Parathyroid adenoma (tissue), 2 donors: ENCODE measurements around the gene HOXB8.

Experiments used
- H2AFZ ChIP-seq: fragments of 300-600 bp; sonication (generic); one replicate; pipeline ENCODE4 v1.7.0; 2017; ENCODE audit warnings: antibody characterized with exemption, mild to moderate bottlenecking
- H3K27ac ChIP-seq: fragments of 300-600 bp; sonication (generic); one replicate; pipeline ENCODE4 v1.7.0; 2017
- H3K27me3 ChIP-seq: fragments of 300-600 bp; sonication (generic); one replicate; pipeline ENCODE4 v1.7.0; 2017; ENCODE audit warnings: low read length; ENCODE audit not compliant: control insufficient read depth, insufficient read depth
- H3K36me3 ChIP-seq: fragments of 300-600 bp; sonication (generic); one replicate; pipeline ENCODE4 v1.7.0; 2017; ENCODE audit warnings: low read length; ENCODE audit not compliant: control insufficient read depth, insufficient read depth
- H3K4me1 ChIP-seq: fragments of 300-600 bp; sonication (generic); one replicate; pipeline ENCODE4 v1.7.0; 2017; ENCODE audit warnings: control low read depth
- H3K4me2 ChIP-seq: fragments of 300-600 bp; sonication (generic); one replicate; pipeline ENCODE4 v1.7.0; 2017; ENCODE audit warnings: low read length
- H3K4me3 ChIP-seq: fragments of 300-600 bp; sonication (generic); one replicate; pipeline ENCODE4 v1.7.0; 2017; ENCODE audit warnings: low read depth, low read length
- H3K79me2 ChIP-seq: fragments of 300-600 bp; sonication (generic); one replicate; pipeline ENCODE4 v1.7.0; 2017; ENCODE audit warnings: control low read depth
- H3K9ac ChIP-seq: fragments of 300-600 bp; sonication (generic); one replicate; pipeline ENCODE4 v1.7.0; 2017; ENCODE audit warnings: mild to moderate bottlenecking
- H3K9me3 ChIP-seq: fragments of 300-600 bp; sonication (generic); one replicate; pipeline ENCODE4 v1.7.0; 2017; ENCODE audit warnings: low read length; ENCODE audit not compliant: control insufficient read depth
- TF ChIP-seq, protein P1 (sequence below): fragments of 300-600 bp; sonication (generic); IDR thresholded peaks from one replicate; pipeline ENCODE4 v1.7.0; 2017; ENCODE audit warnings: antibody characterized with exemption, mild to moderate bottlenecking
- donor health status: primary hyperparathyroidism.

The HOXB8 gene

DNA sequence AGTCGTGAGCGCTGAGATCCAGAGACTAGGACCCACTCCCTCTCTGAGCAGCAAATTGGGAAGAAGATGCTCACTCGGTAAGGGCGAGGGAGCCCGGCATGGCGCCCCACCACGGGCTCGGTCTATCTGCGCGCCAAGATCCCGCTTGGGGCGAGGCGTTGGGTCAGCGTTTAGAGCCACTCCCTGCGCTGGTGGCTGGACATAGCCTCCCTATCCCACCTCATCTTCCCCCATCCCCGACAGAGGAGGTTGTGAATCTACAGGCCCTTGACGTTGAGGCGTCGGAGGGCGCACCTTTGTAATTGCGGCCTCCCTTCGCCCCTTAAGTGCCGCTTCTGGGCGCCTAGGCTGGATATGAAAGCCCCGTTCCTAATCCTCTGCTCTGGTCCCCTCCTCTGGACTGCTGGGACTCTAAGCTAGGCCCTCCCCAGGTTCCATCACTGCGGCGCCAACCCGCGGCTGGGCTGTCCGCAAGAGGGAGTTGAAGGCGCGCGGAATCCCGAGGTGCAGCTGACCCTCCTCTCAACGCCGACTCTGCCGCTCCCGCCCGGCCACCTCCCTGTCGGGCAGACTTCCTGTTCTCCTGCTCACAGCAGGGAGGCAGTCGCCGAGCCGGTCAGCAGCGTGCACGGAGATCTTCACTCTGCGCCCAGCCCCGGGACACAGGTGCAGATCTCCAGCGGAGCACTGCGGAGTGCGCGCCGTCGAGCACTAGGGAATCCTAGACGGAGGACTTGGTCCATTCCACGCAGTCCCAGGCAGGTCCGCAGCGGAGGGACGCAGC, 27.2 kb upstream of the HOXB8 start:
- no peaks in the 10 kb centered on the region for H3K79me2 ChIP-seq
- H3K4me1 ChIP-seq = no peaks in the 10 kb centered on the region
- H3K4me2 ChIP-seq = no peak overlapping the region
- H3K27ac ChIP-seq = no peak overlapping the region
- no peaks in the 10 kb centered on the region for H3K9me3 ChIP-seq
- H3K27me3 ChIP-seq = peaks cover 25% of the 10 kb centered on the region
- no peak overlapping the region for H2AFZ ChIP-seq
- TF ChIP-seq, protein P1, sequence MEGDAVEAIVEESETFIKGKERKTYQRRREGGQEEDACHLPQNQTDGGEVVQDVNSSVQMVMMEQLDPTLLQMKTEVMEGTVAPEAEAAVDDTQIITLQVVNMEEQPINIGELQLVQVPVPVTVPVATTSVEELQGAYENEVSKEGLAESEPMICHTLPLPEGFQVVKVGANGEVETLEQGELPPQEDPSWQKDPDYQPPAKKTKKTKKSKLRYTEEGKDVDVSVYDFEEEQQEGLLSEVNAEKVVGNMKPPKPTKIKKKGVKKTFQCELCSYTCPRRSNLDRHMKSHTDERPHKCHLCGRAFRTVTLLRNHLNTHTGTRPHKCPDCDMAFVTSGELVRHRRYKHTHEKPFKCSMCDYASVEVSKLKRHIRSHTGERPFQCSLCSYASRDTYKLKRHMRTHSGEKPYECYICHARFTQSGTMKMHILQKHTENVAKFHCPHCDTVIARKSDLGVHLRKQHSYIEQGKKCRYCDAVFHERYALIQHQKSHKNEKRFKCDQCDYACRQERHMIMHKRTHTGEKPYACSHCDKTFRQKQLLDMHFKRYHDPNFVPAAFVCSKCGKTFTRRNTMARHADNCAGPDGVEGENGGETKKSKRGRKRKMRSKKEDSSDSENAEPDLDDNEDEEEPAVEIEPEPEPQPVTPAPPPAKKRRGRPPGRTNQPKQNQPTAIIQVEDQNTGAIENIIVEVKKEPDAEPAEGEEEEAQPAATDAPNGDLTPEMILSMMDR = no peak
- H3K4me3 ChIP-seq = no peak overlapping the region
- no peaks in the 10 kb centered on the region for H3K36me3 ChIP-seq
- no peak overlapping the region for H3K9ac ChIP-seq

DNA sequence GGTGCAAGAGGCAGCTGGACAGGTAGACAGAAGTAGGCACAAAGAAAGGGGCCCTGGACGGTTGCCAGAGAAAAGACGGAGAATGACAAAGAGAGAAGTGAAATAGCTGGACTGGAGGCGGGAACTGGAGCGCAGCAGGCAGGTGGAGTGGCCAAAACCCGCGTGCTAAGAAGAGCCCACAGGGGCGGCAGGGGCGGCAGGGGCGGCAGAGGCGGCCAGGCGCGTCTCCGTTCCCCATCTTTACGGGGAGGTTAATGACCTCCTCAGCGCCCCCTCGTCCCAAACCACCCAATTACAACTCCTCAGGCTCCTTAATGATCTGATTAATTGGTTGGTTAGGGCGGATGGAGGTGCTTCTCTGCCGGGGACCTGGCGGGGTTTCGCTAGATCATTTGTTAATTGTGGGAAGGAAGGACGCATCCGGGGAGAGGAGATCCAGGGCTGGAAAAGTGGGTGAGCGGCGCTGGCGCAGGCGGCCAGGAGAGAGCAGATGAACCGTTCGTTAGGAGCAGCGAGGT, 26.5 kb upstream of the HOXB8 start:
- H3K9ac ChIP-seq = no peak overlapping the region
- no peak overlapping the region for H3K27ac ChIP-seq
- no peaks in the 10 kb centered on the region for H3K36me3 ChIP-seq
- H3K27me3 ChIP-seq = peaks cover 23% of the 10 kb centered on the region
- no peak overlapping the region for H2AFZ ChIP-seq
- no peaks in the 10 kb centered on the region for H3K79me2 ChIP-seq
- TF ChIP-seq, protein P1 = no peak
- H3K4me1 ChIP-seq = no peaks in the 10 kb centered on the region
- H3K4me2 ChIP-seq = no peak overlapping the region
- H3K9me3 ChIP-seq = no peaks in the 10 kb centered on the region
- no peak overlapping the region for H3K4me3 ChIP-seq

DNA sequence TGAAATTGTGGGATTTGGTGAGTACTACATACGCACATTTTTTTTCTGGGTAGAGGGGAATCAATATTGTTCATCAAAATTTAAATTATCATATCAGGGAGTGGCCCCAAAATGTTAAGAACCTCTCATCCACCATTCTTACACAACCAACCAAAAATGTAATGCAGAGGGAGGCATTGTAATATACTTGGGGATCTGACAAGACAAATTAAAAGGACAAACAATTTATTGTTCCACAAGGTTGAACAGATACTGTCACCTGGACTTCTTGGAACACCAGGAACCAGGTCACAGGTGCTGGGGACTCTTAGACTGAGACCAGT, 25.7 kb upstream of the HOXB8 start:
- H3K27ac ChIP-seq = no peak overlapping the region
- peaks cover 21% of the 10 kb centered on the region for H3K27me3 ChIP-seq

GRCh38 chr17:48639982-48640857, 25.1 kb upstream of the HOXB8 start:
- no peaks in the 10 kb centered on the region for H3K36me3 ChIP-seq
- no peaks in the 10 kb centered on the region for H3K79me2 ChIP-seq
- no peak overlapping the region for H3K4me2 ChIP-seq
- no peak overlapping the region for H3K27ac ChIP-seq
- H3K4me3 ChIP-seq = no peak overlapping the region
- no peak overlapping the region for H3K9ac ChIP-seq
- H3K9me3 ChIP-seq = no peaks in the 10 kb centered on the region
- TF ChIP-seq, protein P1 = no peak
- H2AFZ ChIP-seq = no peak overlapping the region
- H3K27me3 ChIP-seq = peaks cover 21% of the 10 kb centered on the region
- no peaks in the 10 kb centered on the region for H3K4me1 ChIP-seq

More for the DNA sequence above, 25.7 kb upstream of the HOXB8 start:
- Histone ChIP-seq H3K9ac (no peak overlapping the region), H3K4me3 (no peak overlapping the region), H3K4me2 (no peak overlapping the region), H2AFZ (no peak overlapping the region), H3K36me3 (no peaks in the 10 kb centered on the region), H3K9me3 (no peaks in the 10 kb centered on the region), H3K79me2 (no peaks in the 10 kb centered on the region), H3K4me1 (no peaks in the 10 kb centered on the region)
- TF ChIP-seq, protein P1 = no peak
